Right hindlimb (tissue), 1 donor: Measurements from ENCODE around the gene MTTP.
A peak's percentile ranks its signal among the peaks of the same experiment; 100 is the strongest.

Experiments
- DNase-seq: peaks from one replicate; pipeline ENCODE4 v3.0.0-alpha.2; 2018

Gene MTTP

DNA sequence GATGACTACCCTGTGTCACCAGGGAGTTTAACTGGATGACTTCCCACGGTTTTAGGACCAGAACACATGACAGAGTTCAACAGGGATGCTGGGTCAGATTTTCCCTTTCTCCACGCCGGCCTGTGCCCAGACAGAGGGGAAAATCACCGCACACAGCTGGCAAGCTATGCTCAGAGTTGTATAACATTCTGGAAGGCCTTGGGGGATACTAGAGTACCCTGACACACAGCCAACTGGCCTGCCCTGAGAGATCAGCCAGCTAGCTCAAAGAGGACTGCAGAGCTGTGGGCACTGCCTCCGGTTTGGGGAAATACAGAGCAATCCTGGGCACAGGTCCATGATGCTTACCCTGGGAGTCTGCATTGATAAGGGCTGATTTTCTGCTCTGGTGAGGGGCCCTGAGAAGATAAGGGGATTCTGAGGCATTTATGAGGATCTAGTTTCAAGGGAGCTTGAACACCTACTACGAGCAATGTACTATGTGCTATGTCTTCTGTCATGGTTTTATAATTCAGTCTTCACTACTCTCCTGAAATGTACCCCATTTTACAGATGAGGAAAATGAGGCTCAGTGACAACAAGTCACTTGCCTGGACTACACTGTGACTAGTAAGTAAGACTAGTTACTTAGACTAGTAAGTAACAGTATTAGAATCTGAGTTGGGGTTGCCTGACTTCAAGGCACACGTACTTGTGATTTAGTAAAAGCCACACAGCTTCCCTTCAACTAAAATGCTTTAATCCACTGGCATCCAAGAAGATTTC lies 68.3 kb downstream of the MTTP start:
- DNase-seq, result peak; percentile 85

GRCh38 chr4:99644453-99644852 lies 69.8 kb downstream of the MTTP start:
- no peak for DNase-seq

DNA sequence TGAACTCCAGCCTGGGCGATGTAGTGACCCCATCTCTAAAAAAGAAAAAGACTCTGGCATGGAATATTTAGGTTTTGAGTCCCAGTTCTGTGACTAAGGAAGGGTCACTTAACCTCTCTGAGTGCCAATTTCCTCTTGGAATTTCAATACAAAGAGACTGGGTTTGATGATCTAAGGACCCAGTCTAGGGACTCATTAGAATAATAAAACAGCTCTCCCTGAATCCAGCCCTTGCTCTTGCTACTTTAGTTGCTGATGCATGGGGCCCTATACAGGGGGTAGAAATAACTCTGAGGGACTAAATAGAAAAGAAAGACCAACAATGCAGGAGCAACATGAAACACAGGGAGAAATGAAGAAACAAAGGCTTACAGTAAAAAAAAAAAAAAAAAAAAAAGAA lies 70.4 kb downstream of the MTTP start:
- DNase-seq, result no peak

GRCh38 chr4:99645638-99646037 lies 71.0 kb downstream of the MTTP start:
- DNase-seq, result no peak

- DNase-seq, result no peak
Measured at GRCh38 chr4:99647071-99647470, 72.4 kb downstream of the MTTP start.

- no peak for DNase-seq
Measured at GRCh38 chr4:99648321-99648720, 73.7 kb downstream of the MTTP start.

- DNase-seq, result no peak
Measured at GRCh38 chr4:99649208-99649607, 74.6 kb downstream of the MTTP start.

GRCh38 chr4:99649778-99650177 lies 75.2 kb downstream of the MTTP start:
- DNase-seq, result no peak

GRCh38 chr4:99651016-99651769 lies 76.6 kb downstream of the MTTP start:
- no peak for DNase-seq

DNA sequence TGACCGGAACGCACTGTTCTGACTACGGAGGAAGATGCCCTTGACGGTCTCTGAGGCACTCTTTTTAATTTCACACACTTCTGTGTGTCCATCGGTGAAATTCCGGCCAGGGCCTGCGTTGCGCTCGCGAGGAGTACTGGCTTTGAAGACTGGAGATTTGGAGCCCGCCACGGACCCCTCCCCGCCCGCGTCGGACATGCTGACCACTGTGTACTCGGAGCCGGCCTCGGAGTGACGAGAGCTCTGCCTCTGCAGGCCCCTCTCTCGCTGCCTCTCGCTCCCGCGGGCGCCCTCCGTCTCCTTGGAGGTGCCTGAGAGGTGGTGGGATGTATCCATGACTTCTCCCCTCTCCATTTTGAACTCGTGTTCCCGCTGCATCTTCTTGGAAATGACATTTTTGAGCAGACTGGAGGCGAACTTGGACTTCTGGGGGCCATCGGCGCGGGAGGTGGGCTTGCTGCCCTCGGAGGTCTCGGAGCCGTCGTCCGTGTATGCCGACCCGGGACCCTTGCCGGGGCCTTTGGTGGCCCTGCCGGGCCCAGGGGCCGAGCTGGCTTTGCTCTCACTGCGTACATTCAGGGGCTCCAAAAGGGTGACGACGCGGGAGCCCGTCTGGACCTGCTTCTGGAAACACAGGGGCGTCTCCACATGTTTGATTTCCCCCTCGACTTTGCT lies 77.3 kb downstream of the MTTP start:
- DNase-seq, result no peak

DNA sequence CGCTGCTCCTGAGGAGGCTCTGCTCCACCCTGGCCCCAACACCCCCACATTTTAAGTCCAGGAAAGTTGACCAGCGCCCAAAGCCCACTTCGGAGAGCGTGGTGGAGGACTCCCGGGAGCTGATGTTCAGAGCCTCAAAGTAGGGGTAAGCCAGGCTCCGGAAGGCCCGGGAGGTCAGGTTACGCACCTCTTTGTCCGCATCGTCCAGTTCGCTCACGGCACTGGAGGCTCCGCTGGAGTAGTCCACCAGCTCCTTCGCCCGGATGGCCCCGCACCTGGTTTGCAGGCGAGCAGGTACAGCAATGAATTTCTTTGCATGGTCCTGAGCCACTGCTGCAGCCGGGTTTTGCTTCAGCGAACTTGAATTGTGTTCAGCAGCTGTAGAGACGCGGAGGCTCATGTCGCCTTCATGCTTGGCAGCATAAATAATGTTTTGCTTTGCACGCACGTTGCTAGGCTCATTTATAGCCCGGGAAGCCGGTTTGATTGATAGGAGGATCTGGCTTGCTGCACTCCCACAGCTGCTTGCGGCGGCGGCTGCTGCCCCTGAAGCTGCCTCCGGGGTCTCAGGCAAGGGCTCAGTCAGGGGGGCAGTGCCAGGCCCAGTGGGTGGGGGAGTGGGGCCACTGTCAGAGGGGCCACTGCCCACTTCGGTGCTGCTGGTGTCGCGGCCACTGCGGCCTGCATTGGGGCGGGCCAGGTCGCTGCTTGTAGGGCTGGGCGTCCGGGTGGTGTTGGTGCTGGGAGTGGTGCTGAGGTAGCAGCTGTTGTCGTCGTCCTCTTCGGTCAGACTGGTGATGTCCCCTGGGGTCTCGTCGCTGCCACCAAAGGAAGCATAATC lies 78.2 kb downstream of the MTTP start:
- peak; percentile 80 for DNase-seq

- DNase-seq, result no peak
Measured at GRCh38 chr4:99653916-99654315, 79.3 kb downstream of the MTTP start.

GRCh38 chr4:99654361-99654761 lies 79.7 kb downstream of the MTTP start:
- no peak for DNase-seq

GRCh38 chr4:99655308-99656081 lies 80.9 kb downstream of the MTTP start:
- DNase-seq, result peak; percentile 61

DNA sequence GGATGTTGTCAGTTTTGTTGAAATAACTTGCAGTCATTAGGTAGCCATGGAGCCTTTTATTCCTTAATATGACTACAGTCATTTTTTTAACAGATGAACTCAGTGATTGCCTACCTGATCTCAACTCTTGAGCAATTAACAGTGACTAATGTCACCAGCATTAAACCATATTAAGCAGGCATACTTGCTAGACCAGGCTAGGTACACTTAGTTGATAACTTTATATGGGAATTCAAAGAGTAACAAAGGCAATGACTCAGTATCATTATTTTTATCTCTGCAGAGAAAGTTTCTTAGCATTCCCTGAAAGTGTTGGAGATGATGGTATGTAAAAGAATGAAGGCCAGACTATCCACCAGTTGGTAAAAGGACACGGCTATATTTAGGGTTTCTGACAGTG lies 83.2 kb downstream of the MTTP start, which contains the start of gene C4orf54:
C4orf54 (minus strand) TSS at position 31 of the 400 bp plus-strand sequence. CDS start 3,180 bp downstream, outside the sequence.
- DNase-seq, result no peak

DNA sequence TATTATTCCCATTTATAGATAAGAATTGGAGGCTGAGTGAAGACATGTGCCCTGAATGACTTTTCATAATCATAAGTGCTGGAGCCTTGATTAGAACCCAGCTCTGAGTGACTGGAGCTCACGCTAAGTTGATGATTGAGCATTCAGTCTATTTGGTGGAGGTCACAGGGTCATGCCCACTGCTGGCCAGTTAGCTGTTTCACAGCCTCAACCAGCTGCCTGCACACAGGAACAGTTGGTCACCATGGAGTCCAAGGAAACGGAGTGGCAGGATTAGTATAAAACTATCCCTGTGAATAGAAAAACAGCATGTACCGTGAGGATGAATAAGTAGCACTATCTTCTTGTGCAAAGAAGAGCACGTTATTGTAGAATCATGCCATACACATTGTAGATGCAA lies 84.0 kb downstream of the MTTP start:
- no peak for DNase-seq

DNA sequence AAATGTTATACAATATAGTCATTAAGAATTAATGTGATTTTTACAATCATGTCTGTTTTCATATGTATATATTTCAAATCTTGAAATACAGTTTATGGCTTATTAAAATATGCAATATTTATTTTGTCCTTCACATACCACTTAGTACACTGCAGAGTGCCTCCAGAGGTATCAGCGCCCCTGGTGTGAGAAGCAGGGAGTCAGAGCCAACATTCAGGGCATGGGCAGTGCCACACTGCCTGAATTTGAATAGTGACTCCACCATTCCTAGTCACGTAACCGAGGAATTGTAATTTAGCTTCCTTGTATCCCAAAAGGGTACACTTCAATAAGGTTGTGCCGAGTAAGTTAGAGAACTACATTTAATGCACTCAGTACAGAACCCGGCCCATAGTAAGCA lies 87.3 kb downstream of the MTTP start:
- DNase-seq, result no peak

- no peak for DNase-seq
Measured at GRCh38 chr4:99664716-99665115, 90.1 kb downstream of the MTTP start.

DNA sequence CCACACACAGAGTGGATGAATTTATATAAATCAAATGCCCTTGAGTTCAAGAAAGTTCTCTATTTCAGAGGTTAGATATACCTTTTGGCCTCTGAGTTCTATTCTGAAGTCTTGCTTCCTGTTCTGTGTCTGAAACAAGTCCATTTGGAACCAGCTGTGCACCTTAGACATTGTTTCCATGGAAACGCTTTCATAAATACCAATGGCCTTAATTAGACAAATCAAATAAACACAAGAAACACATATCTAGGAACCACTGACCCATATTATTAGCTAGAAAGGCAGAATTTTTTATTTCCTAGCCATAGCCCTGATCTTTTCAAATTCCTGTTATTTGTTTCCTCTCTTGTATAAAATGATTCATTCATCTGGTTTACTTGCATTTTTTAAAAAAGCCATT lies 91.4 kb downstream of the MTTP start:
- no peak for DNase-seq

DNA sequence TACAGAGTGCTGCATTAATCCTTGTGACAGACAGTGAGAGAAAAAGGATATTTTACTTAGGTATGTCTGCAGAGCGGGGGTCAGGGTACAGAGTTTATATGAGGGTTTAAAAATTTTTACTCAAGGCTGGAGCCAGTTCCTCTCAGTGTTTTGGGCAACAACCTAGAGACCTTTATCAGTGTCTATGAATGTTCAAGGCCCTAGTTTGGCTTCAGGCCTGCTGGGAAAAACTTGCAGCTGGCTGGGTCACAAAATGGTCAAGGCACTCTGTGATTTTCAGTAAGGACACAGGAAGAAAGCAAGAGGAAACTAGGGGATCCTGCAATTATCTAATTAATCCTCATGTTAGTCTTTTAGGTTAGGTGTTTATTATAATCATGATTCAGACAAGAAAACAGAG lies 93.8 kb downstream of the MTTP start:
- DNase-seq, result no peak

DNA sequence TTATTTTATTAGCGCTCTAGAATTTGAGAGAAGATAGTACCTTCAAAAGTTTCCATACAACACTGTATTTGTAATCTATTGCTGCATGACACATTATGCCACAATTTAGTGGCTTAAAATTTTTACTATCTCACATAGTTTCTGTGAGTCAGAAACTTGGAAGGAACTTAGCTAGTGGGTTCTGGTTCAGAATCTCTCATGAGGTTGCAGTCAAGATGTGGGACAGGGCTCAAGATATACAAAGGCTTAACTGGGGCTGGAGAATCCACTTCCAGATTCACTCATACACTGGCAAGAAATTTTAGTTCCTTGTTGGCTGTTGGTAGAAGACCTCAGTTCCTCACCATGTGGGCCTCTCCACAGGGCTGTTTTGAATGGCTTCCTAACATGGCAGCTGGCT lies 94.5 kb downstream of the MTTP start:
- DNase-seq, result no peak
